Measurements from ENCODE around the gene ING1. TPM values are rescaled to one million over a fixed set of nuclear protein-coding genes. Genes with fewer than 3 reads are reported as not detected.

Gene ING1
- polyA plus RNA-seq, 1 donor (not counting 4 experiments of a cell fraction or from before 2014, with no cell fraction given): 6.4 TPM

GRCh38 chr13:110683921-110684320 lies 29.6 kb upstream of the ING1 start:
- H3K4me1 ChIP-seq (ENCODE audit: control insufficient read depth, extremely low read depth, insufficient read depth, low read length): no peaks in the 10 kb centered on the region
- H3K27me3 ChIP-seq (ENCODE audit: control insufficient read depth, extremely low read depth, insufficient read depth, low read length): no peaks in the 10 kb centered on the region
- dilution Hi-C loops (cut with MboI; ENCODE audit: extremely low pct_ligation_motif_present, low sequenced_read_pairs): no loop called here
- no peak overlapping the region for H3K9ac ChIP-seq (ENCODE audit: control insufficient read depth, extremely low read depth, insufficient read depth, low read length)
- H3K36me3 ChIP-seq (ENCODE audit: control insufficient read depth in 2 of 2, extremely low read depth in 1 of 2, insufficient read depth in 2 of 2, low read length in 2 of 2): peaks cover 41 to 44% of the 10 kb centered on the region in 2 experiments
- H3K4me3 ChIP-seq (ENCODE audit: control insufficient read depth in 2 of 3, extremely low read depth in 1 of 3, insufficient read depth in 2 of 3, low read depth in 1 of 3, low read length in 3 of 3): no peak overlapping the region
- TF ChIP-seq EZH2 (IDR thresholded peaks at IDR 0.05; ENCODE audit: low read length) (no peak), CTCF (optimal IDR thresholded peaks at IDR 0.05 in 1 of 3, IDR thresholded peaks at IDR 0.05 in 1 of 3, conservative IDR thresholded peaks at IDR 0.05 in 1 of 3; ENCODE audit: extremely low read depth in 1 of 3, insufficient read depth in 2 of 3, low read length in 3 of 3) (no peak)
- no peaks in the 10 kb centered on the region for H3K79me2 ChIP-seq (ENCODE audit: control insufficient read depth, insufficient read depth, low read length)
- H2AFZ ChIP-seq (ENCODE audit: control insufficient read depth, low read length): no peak overlapping the region
- no peak overlapping the region for H3K4me2 ChIP-seq (ENCODE audit: control insufficient read depth, extremely low read depth, insufficient read depth, low read depth, low read length)
- H3K9me1 ChIP-seq (ENCODE audit: control insufficient read depth, extremely low read depth, insufficient read depth, low read length): no peaks in the 10 kb centered on the region
- H3K9me3 ChIP-seq (ENCODE audit: control insufficient read depth, low read depth, low read length): no peaks in the 10 kb centered on the region
- FAIRE-seq: no peak
- DNase-seq (ENCODE audit: low read depth, low spot score): no peak
- no peaks in the 10 kb centered on the region for H4K20me1 ChIP-seq (ENCODE audit: control insufficient read depth, extremely low read depth, insufficient read depth, low read length)
- no peak overlapping the region for H3K27ac ChIP-seq (ENCODE audit: control insufficient read depth, insufficient read depth, low read length)

- no peaks in the 10 kb centered on the region for H3K79me2 ChIP-seq (ENCODE audit: control insufficient read depth, insufficient read depth, low read length)
- no peak overlapping the region for H3K9ac ChIP-seq (ENCODE audit: control insufficient read depth, extremely low read depth, insufficient read depth, low read length)
- H3K27me3 ChIP-seq (ENCODE audit: control insufficient read depth, extremely low read depth, insufficient read depth, low read length): no peaks in the 10 kb centered on the region
- peaks cover 42 to 46% of the 10 kb centered on the region in 2 experiments for H3K36me3 ChIP-seq (ENCODE audit: control insufficient read depth in 2 of 2, extremely low read depth in 1 of 2, insufficient read depth in 2 of 2, low read length in 2 of 2)
- no peak for FAIRE-seq
- H3K4me3 ChIP-seq (ENCODE audit: control insufficient read depth in 2 of 3, extremely low read depth in 1 of 3, insufficient read depth in 2 of 3, low read depth in 1 of 3, low read length in 3 of 3): no peak overlapping the region
- no peak for DNase-seq (ENCODE audit: low read depth, low spot score)
- H2AFZ ChIP-seq (ENCODE audit: control insufficient read depth, low read length): no peak overlapping the region
- no peak for TF ChIP-seq CTCF (optimal IDR thresholded peaks at IDR 0.05 in 1 of 3, IDR thresholded peaks at IDR 0.05 in 1 of 3, conservative IDR thresholded peaks at IDR 0.05 in 1 of 3; ENCODE audit: extremely low read depth in 1 of 3, insufficient read depth in 2 of 3, low read length in 3 of 3)
- no peak for TF ChIP-seq EZH2 (IDR thresholded peaks at IDR 0.05; ENCODE audit: low read length)
- no peak overlapping the region for H3K27ac ChIP-seq (ENCODE audit: control insufficient read depth, insufficient read depth, low read length)
- dilution Hi-C loops (cut with MboI; ENCODE audit: extremely low pct_ligation_motif_present, low sequenced_read_pairs): no loop called here
- H3K9me3 ChIP-seq (ENCODE audit: control insufficient read depth, low read depth, low read length): no peaks in the 10 kb centered on the region
- H3K4me1 ChIP-seq (ENCODE audit: control insufficient read depth, extremely low read depth, insufficient read depth, low read length): no peaks in the 10 kb centered on the region
- H3K9me1 ChIP-seq (ENCODE audit: control insufficient read depth, extremely low read depth, insufficient read depth, low read length): no peaks in the 10 kb centered on the region
- no peak overlapping the region for H3K4me2 ChIP-seq (ENCODE audit: control insufficient read depth, extremely low read depth, insufficient read depth, low read depth, low read length)
- no peaks in the 10 kb centered on the region for H4K20me1 ChIP-seq (ENCODE audit: control insufficient read depth, extremely low read depth, insufficient read depth, low read length)
Observed at GRCh38 chr13:110684388-110685056, 29.0 kb upstream of the ING1 start.

All from keratinocyte (primary cell).